ENCODE data around the gene DGKG. TPM values are rescaled to one million over a fixed set of nuclear protein-coding genes. Genes with fewer than 3 reads are reported as not detected.

Gene DGKG
- total RNA-seq, 2 experiments from 2014 or later = not detected

DNA sequence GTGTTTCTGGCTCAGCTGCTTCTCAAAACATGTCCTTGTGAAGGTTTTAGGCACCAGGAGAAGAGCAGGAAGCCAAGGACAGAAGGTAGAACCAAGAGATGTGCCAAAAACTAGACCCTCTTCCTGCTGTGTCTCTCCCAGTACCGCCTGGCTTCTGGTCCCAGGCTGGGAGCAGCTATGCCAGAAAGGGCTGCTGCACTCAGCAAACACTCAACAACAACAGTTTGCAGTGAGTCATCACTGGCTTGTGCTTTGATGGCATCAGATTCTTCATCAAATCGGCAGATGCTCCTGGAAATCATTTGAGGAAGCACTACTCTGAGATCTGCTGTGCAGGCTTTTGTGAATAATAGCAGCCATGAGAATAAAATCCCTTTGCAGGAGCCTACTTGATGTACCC lies 63.2 kb downstream of the DGKG start:
- H3K9me3 ChIP-seq (ENCODE audit: control insufficient read depth in 1 of 2, insufficient read depth in 1 of 2, low read length in 2 of 2) = no peaks in the 10 kb centered on the region
- H3K27ac Mint-ChIP-seq = no peak overlapping the region
- peaks cover 0 to 7% of the 10 kb centered on the region in 2 experiments for H3K27me3 ChIP-seq (ENCODE audit: control insufficient read depth in 1 of 2, insufficient read depth in 2 of 2, low read length in 2 of 2)
- no peak overlapping the region for H3K4me3 ChIP-seq (ENCODE audit: low read length)
- no peak for DNase-seq
- H3K36me3 Mint-ChIP-seq (ENCODE audit: low read depth) = no peaks in the 10 kb centered on the region
- POLR2A ChIA-PET = no interaction called here
- no peaks in the 10 kb centered on the region for H3K36me3 ChIP-seq (ENCODE audit: insufficient read depth, low read length)
- intact Hi-C loops (cut with DNase I, micrococcal nuclease) = no loop called here
- ATAC-seq (ENCODE audit: poor library complexity) = no peak
- H3K27ac ChIP-seq (ENCODE audit: low read depth in 1 of 2, low read length in 2 of 2) = no peak overlapping the region
- CTCF ChIA-PET = no interaction called here
- H3K9me3 Mint-ChIP-seq = no peaks in the 10 kb centered on the region
- no peak overlapping the region for H3K4me3 Mint-ChIP-seq
- no peaks in the 10 kb centered on the region for H3K4me1 Mint-ChIP-seq (ENCODE audit: low read depth)
- H3K27me3 Mint-ChIP-seq = peaks cover 8% of the 10 kb centered on the region
- TF ChIP-seq, protein P1, sequence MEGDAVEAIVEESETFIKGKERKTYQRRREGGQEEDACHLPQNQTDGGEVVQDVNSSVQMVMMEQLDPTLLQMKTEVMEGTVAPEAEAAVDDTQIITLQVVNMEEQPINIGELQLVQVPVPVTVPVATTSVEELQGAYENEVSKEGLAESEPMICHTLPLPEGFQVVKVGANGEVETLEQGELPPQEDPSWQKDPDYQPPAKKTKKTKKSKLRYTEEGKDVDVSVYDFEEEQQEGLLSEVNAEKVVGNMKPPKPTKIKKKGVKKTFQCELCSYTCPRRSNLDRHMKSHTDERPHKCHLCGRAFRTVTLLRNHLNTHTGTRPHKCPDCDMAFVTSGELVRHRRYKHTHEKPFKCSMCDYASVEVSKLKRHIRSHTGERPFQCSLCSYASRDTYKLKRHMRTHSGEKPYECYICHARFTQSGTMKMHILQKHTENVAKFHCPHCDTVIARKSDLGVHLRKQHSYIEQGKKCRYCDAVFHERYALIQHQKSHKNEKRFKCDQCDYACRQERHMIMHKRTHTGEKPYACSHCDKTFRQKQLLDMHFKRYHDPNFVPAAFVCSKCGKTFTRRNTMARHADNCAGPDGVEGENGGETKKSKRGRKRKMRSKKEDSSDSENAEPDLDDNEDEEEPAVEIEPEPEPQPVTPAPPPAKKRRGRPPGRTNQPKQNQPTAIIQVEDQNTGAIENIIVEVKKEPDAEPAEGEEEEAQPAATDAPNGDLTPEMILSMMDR (IDR thresholded peaks at IDR 0.05) = no peak
- no peaks in the 10 kb centered on the region for H3K4me1 ChIP-seq (ENCODE audit: insufficient read depth, low read length)

DNA sequence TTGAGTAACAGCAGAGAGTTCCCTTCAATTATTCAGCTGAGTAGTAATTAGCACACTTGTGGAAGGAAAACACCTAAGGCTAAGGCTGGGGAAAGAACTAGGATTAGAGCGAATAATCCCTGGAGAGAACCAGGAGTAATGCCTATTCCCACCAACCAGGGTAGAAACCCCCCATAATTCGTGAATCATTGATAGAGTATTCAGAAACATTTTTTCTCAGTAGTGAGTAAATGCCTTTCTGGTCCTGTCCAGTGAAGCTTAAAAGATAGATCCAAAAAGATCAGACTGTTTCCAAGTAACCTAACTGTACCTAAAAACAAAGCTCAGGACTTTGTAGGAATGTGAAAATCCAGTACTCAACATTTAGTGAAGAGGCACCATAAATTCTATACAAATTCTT lies 71.2 kb downstream of the DGKG start:
- DNase-seq (no peak), ATAC-seq (ENCODE audit: poor library complexity) (no peak)
- TF ChIP-seq, protein P1 (IDR thresholded peaks at IDR 0.05) = no peak
- no peaks in the 10 kb centered on the region for H3K9me3 ChIP-seq (ENCODE audit: control insufficient read depth in 1 of 2, insufficient read depth in 1 of 2, low read length in 2 of 2)
- H3K4me3 Mint-ChIP-seq = no peak overlapping the region
- no peaks in the 10 kb centered on the region for H3K4me1 Mint-ChIP-seq (ENCODE audit: low read depth)
- H3K36me3 Mint-ChIP-seq (ENCODE audit: low read depth) = no peaks in the 10 kb centered on the region
- H3K36me3 ChIP-seq (ENCODE audit: insufficient read depth, low read length) = no peaks in the 10 kb centered on the region
- H3K9me3 Mint-ChIP-seq = no peaks in the 10 kb centered on the region
- H3K4me1 ChIP-seq (ENCODE audit: insufficient read depth, low read length) = no peaks in the 10 kb centered on the region
- no peak overlapping the region for H3K27ac Mint-ChIP-seq
- CTCF ChIA-PET = no interaction called here
- POLR2A ChIA-PET = no interaction called here
- H3K4me3 ChIP-seq (ENCODE audit: low read length) = no peak overlapping the region
- intact Hi-C loops (cut with DNase I, micrococcal nuclease) = no loop called here
- H3K27me3 ChIP-seq (ENCODE audit: control insufficient read depth in 1 of 2, insufficient read depth in 2 of 2, low read length in 2 of 2) = no peaks in the 10 kb centered on the region
- no peak overlapping the region for H3K27ac ChIP-seq (ENCODE audit: low read depth in 1 of 2, low read length in 2 of 2)
- peaks cover 4% of the 10 kb centered on the region for H3K27me3 Mint-ChIP-seq

DNA sequence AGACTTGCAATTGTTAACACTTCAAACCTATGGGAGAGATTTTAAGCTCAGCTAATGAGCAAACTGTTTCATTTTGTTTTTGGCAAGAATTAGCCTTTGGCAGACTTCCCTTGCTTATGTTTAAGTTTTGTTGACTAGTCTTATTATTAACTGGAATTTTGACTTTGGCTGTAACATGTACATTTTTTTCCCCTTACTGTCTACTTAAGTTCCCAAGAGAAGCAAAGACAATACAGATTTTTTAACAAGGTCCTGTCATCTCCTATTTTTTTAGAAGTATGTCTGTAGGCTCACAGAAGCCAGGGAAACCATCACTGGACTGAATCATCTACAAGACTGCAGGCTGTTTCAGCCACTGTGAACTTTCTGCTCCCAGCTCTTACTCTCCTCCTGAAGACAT lies 74.3 kb downstream of the DGKG start:
- Mint-ChIP-seq H3K9me3 (no peaks in the 10 kb centered on the region), H3K27ac (no peak overlapping the region), H3K4me3 (no peak overlapping the region), H3K36me3 (ENCODE audit: low read depth) (no peaks in the 10 kb centered on the region), H3K27me3 (peaks cover 4% of the 10 kb centered on the region), H3K4me1 (ENCODE audit: low read depth) (no peaks in the 10 kb centered on the region)
- ATAC-seq (ENCODE audit: poor library complexity) = no peak
- CTCF ChIA-PET = no interaction called here
- Histone ChIP-seq H3K4me1 (ENCODE audit: insufficient read depth, low read length) (no peaks in the 10 kb centered on the region), H3K27ac (ENCODE audit: low read depth in 1 of 2, low read length in 2 of 2) (no peak overlapping the region), H3K36me3 (ENCODE audit: insufficient read depth, low read length) (no peaks in the 10 kb centered on the region), H3K4me3 (ENCODE audit: low read length) (no peak overlapping the region), H3K27me3 (ENCODE audit: control insufficient read depth in 1 of 2, insufficient read depth in 2 of 2, low read length in 2 of 2) (no peaks in the 10 kb centered on the region), H3K9me3 (ENCODE audit: control insufficient read depth in 1 of 2, insufficient read depth in 1 of 2, low read length in 2 of 2) (no peaks in the 10 kb centered on the region)
- TF ChIP-seq, protein P1 (IDR thresholded peaks at IDR 0.05) = no peak
- no peak for DNase-seq
- intact Hi-C loops (cut with DNase I, micrococcal nuclease) = no loop called here
- POLR2A ChIA-PET = no interaction called here
